ENCODE data around the gene TRUB2. TPM values are rescaled to one million over a fixed set of nuclear protein-coding genes. Genes with fewer than 3 reads are reported as not detected.
"Not testable (repeated sequence)": the region's sequence is repeated elsewhere in the genome, so short reads cannot be mapped to it uniquely, and the experiment has no call there.

TRUB2 gene
- total RNA-seq, 1 donor from 2014 or later: 19.6 TPM

DNA sequence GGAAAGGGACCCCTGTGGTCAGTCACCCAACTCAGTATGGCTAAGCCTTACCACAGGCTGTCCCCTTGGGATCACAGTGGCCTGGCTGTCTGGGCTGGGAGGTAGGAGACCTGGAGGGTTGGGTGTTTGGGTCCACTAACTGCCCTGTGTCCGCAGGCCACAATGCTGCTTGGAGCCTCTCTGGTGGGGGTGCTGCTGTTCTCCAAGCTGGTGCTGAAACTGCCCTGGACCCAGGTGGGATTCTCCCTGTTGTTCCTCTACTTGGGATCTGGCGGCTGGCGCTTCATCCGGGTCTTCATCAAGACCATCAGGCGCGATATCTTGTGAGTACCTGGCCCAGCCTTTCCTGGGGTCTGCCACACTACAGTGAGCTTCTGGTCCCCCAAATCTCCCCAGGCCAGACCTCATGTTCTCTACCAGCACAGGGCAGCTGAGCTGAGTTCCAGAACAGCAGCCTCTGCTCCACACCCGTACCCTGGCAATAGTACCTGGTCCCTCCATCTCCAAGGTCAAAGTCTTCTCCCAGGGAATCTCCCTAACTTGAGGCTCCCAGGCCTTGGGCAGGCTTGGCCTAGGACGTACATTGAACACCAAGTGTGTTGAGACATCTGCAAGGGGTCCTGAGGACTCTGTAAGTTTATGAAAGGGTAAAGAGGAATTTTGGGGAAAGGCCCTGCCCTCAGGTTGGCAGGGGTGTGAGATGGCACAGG lies 20.9 kb upstream of the TRUB2 start:
- no peak for FAIRE-seq
- no peak for DNase-seq (ENCODE audit: low spot score in 2 of 2)

DNA sequence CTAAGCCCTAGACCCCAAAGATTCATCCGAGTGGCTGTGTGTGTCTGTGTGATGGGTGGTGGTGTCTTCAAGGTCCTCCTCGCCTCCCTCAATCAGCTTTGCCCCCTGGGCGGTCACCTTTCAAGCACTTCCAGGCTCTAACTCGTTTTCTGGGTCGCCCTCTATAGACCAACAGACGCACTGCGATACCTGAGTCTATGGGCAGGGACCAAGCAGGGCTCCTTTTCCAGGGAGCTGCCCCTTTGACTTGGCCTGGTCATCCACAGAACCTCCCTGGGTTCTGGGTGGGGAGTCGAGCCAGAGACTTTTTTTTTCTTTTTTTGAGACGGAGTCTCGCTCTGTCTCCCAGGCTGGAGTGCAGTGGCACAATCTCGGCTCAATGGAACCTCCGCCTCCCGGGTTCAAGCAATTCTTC lies 19.2 kb upstream of the TRUB2 start:
- FAIRE-seq (no peak), DNase-seq (ENCODE audit: low spot score in 2 of 2) (peak; percentile 62 to 78)

DNA sequence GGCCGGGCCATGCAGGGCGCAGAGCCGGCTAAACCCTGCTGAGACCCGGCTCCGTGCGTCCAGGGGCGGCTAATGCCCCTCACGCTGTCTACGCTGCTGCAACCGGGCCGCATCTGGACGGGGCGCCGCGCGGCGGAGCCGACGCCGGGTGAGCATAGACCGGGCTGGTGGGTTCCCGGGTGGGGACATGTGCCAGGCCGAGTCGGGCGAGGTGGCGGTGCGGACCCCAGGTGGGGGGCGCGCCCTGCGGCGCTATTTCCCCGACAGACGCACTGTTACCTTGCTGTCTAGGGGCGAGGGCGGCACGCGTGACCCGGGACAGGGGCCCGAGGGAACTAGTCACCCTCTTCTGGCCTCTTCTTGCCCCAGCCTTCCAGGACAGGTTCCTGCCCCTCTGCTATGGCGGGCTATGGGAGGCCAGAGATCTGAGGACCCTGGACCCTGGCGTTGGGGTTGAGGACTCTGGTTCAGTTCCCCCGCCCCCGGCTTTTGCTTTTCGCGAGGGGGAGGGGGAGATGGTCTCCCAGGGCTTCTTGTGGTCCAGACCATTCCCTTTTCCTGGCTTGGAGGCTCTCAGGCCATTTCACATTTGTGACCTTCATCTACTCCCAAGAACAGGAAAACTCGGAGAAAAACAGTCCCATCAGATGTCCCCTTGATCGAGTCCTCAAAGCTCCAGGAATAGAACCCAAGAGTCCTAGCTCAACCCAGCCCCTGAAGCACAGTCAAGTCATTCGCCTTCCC lies 18.6 kb upstream of the TRUB2 start:
- FAIRE-seq: no peak
- DNase-seq (ENCODE audit: low spot score in 2 of 2): no peak

DNA sequence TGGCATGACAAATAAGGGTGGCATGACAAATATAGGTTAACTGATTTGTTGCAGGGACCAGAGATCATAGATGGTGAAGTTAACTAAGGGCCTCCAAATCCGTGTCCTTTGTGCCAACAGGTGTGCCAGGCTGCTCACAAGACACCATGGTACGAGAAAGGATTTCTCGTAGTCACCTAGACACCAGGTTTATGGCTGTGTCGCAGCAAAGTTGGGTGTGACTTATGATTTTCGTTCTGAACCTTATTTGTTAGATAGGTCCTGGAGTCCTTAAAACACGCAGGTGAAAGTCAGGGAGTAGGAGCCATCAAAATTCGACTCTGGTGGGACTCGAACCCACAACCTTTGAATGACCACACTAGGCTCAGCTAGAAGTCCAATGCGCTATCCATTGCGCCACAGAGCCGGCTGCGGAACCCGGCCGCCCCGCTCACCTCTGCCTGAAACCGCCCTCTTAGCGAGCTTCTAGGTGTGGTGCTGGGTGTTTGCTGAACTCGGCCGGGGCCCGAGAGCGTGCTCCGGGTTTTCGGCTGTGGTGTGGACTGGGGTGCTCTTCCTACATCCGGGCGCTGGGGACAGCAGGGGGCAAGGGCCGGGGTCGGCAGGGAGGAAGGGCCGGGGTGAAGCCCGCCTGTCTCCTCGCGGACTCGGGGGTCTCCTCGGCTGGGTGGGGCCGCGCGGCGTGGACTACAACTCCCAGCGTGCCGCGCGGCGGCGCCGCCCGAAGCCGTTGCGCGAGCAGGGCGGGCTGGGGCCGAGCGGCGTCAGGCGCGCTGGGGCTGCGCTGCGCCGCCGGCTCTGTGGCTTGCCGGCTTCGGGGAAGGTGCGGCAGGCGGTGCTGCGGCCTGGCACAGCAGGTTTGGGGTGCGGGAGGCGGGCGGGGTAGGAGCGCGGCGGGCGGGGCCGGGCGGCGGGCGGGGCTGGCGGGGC lies 17.8 kb upstream of the TRUB2 start, which contains the start of gene SLC27A4:
TSS of gene SLC27A4 (plus strand) at position 767 of the 930 bp plus-strand sequence. CDS start 2,606 bp downstream, outside the sequence.
- DNase-seq (ENCODE audit: low spot score in 2 of 2) (peak; percentile 87 to 90), FAIRE-seq (no peak)

DNA sequence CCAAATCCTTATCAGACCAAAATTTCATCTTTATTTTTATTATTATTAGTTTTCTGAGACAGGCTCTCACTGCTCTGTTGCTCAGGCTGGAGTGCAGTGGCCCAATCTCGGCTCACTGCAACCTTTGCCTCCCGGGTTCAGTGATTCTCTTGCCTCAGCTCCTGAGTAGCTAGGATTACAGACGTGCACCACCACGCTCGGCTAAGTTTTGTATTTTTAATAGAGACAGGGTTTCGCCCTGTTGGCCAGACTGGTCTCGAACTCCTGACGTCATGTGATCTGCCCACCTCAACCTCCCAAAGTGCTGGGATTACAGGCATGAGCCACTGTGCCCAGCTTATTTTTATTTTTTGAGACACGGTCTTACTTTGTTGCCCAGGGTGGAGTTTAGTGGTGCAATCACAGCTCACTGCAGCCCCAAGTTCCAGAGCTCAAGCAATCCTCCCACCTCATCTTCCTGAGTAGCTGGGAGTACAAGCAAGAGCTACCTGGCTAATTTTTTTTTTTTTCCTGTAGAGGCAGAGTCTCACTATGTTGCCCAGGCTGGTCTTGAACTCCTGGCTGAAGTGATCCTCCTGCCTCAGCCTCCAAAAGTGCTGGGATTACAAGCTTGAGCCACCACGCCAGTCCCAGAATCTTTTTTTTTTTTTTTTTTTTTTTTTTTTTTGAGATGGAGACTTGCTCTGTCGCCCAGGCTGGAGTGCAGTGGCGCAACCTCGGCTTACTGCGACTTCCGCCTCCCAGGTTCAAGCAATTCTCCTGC lies 16.8 kb upstream of the TRUB2 start:
- FAIRE-seq; DNase-seq (ENCODE audit: low spot score in 2 of 2): not testable (repeated sequence)

DNA sequence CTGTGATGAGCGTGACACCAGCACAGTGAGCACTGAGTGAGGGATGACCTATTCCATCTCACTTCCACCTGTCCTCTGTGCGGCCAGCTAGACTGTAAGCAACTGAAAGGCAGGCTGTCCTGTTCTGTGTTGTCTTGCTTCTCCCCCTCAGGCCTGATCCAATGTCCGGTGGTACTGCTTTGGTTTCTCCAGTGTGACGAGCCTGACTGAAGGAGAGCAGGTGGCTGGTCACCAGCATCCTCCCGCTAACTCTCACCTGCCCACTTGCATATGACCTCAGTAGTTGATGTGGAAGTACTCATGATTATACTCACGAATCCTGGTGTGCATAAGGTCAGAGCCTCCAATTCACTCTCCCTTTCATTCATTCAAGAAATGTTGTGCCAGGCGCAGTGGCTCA lies 15.7 kb upstream of the TRUB2 start:
- DNase-seq (ENCODE audit: low spot score in 2 of 2): no peak
- no peak for FAIRE-seq

DNA sequence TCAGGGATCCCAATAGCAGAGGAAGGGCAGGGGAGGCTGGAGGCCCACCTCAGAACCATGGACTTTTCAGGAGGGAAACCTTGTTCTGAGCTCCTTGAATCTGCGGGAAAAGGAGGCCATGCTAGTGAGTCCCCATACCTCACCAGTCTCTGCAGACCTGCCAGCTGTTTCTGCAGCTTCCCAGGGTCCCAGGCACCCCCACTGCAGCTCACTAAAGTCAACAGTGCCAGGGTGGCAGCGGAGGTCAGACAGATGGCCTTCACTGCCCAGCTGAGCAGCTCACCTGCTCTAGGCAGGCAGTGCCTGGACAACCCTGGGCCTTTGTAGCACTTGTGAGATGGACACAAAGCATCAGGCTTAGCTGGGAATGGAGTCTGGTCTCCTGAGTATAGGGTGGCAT lies 13.7 kb upstream of the TRUB2 start:
- no peak for DNase-seq (ENCODE audit: low spot score in 2 of 2)

DNA sequence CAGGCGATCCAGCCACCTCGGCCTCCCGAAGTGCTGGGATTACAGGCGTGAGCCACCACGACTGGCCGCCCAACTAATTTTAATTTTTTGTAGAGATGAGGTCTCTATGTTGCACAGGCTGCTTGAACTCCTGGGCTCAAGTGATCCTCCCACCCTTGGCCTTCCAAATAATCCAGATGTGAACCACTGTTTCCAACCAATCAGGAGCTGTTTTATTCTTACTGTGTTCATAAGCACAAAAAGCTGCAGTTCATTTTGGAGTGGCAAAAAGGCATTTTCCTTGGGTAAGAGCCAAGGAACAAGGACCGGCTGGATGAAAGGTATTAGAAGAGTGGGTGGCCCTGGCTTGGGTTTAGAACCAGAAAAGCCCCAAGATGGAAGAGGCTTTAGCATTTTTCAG lies 12.9 kb upstream of the TRUB2 start:
- DNase-seq (ENCODE audit: low spot score in 2 of 2): no peak
- FAIRE-seq: no peak

More for the DNA sequence above, 13.7 kb upstream of the TRUB2 start:
- no peak for FAIRE-seq

DNA sequence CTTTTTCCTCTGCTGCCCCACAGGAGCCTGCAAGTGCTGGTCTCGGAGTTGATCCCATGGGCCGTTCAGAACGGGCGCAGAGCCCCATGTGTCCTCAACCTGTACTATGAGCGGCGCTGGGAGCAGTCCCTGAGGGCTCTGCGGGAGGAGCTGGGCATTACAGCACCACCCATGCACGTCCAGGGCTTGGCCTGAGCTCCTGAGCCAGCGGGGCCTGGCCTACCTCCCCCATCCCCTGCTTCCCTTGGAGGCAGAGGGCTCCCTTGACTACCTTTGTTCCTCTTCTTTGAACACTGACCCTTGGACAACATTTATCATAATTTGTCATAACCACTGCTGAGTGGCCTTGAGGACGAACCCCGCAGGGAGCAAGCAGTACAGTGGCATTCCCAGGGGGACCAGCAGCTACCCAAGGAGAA lies 11.2 kb upstream of the TRUB2 start:
- FAIRE-seq: no peak

DNA sequence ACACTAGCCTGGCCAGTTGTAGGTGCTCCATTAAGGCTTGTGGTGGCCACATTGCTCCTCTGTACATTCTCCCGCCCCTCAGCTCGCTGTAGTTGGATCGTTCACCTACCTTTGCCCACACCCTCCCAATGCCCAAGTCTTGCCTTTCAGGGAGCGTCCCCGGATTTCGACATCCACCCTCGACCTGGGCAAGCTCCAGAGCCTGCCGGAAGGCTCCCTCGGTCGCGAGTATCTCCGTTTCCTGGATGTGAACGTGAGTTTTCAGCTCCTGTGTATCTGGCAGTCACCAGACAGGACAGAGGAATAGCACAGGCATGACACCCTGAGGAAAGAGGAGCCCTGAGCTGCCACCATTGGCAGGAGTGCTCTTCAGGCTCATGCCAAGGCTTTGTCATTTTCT lies 3.4 kb upstream of the TRUB2 start:
- no peak for FAIRE-seq
- no peak for DNase-seq (ENCODE audit: low spot score in 2 of 2)

More for the DNA sequence above, 11.2 kb upstream of the TRUB2 start:
- DNase-seq (ENCODE audit: low spot score in 2 of 2): no peak

DNA sequence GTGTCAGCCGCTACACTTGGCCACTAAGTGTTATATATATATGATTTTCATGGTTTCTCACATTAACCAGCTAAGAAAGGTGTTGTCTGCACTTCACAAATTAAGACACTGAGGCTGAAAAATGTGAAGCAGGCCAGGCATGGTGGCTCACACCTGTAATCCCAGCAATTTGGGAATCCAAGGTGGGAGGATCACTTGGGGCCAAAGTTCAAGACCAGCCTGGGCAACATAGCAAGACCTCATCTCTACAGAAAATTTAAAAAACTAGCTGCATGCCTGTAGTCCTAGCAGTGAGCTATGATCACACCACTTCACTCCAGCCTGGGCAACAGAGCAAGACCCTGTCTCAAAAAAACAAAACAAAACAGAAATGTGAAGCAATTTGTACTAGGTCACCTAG lies 2.2 kb upstream of the TRUB2 start:
- no peak for FAIRE-seq
- no peak for DNase-seq (ENCODE audit: low spot score in 2 of 2)

DNA sequence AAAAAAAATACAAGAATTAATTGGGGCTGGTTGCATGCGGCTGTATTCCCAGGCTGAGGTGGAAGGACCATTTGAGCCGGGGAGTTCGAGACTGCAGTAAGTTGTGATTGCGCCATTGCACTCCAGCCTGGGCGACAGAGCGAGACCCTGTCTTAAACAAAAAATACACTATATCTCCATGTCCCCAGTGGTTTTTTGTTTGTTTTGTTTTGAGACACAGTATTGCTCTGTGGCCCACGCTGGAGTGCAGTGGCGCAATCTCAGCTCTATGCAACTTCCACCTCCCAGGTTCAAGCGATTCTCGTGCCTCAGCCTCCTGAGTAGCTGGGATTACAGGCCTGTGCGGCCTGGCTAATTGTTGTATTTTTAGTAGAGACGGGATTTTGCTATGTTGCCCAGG lies 1.5 kb upstream of the TRUB2 start:
- FAIRE-seq (no peak), DNase-seq (ENCODE audit: low spot score in 2 of 2) (no peak)

DNA sequence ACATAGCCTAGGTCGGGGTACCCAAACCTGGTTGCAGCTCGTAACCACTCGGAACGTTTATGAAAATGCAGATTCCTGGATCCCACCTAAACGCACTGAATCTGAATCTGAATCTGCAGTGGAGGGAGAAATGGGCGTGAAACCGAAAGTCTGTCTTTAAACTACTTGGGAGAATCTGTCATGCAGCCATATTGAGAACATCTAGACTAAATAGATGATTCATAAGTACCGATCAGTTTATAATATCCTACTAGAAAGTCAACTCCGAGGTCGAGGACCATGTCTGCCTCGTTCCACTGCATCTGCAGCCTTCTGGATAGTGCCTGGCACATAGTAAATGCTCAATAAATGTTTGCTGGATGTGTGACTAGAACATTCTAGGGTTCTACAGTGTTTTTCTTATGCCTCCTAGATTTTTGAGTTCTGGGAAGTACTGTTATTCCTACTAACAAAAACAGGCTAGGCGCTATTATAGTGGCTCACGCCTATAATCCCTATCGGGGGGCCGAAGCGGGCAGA lies 1.0 kb upstream of the TRUB2 start:
- FAIRE-seq (no peak), DNase-seq (ENCODE audit: low spot score in 2 of 2) (no peak)

DNA sequence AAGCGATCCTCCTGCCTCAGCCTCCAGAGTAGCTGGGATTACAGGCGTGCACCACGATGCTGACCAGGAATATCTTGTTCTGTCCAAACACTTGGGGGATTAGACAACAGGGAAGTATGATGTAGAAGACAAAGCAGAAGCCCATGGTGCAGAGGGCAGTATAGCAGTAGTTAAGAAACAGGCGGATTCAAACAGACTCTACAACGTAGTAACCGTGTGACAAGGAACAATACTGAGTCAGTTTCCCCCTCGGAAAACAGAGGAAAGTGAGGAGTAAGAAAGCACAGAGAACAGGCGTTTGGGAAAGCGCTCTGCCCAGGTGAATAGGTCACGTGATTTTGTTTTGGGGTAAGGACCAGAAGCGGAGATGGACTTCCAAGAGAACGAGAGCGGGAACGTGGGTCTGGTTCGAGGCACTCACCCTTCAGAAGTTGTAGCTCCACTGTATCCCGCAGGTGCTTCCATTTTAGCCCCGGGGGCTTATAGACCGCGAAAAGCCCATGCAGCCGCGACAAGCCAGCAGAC lies 306 bp downstream of the TRUB2 start:
- FAIRE-seq (no peak), DNase-seq (ENCODE audit: low spot score in 2 of 2) (no peak)

DNA sequence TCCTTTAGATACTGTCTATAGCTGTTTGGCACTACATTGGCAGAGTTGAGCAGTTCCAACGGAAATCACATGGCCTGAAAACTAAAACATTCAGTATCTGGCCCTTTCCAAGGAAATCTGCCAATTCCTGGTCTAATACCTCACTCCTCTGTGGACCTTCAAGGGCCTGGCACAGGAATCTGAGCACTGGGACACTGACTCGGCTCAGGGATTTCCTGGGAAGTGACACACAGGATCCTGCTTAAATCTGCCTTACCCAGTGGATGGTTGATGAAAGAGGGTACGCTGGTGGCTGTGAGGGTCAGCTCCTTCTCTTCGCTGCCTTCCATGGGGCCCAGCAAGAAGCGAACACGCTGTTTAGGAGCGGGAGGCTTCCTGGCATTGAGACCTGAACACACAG lies 904 bp downstream of the TRUB2 start:
- FAIRE-seq (no peak), DNase-seq (ENCODE audit: low spot score in 2 of 2) (no peak)

DNA sequence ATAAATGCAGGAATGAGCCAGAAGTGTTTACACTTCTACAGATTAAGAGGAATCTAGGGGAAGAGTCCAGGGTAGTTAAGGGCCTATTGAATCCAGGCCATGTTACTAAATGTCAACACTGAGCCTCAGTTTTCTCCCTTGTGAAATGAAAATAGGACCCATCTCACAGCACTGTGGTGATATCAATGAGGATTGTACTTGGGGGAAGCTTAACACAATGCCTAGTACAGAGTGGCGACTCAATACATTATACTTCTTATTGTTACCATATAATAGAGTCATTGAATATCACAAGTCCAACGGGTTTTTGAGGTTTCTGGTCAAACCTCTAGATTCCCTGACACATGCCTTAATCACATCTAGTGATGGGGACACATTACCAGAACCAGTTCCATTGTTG lies 4.6 kb downstream of the TRUB2 start:
- no peak for DNase-seq (ENCODE audit: low spot score in 2 of 2)
- no peak for FAIRE-seq

DNA sequence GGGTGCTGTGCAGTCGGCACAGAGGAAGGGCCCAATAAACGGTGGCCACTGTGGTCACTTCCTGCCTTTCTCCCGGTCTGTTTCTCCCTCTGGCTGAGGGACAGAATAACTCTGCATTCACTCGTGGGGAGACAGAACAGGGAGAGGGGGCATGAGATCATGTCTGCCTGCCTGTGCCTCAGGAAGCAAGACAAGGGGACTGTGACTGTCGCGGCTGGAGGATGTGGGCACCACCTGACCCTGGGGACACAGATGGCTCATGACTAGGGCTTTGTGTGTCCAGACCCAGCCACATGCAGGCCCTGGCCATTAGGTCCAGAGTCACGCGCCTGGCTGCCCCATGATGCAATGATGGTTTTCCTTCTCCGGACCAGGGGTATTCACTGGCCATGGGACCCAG lies 5.8 kb downstream of the TRUB2 start:
- peak; percentile 67 to 76 for DNase-seq (ENCODE audit: low spot score in 2 of 2)
- no peak for FAIRE-seq

DNA sequence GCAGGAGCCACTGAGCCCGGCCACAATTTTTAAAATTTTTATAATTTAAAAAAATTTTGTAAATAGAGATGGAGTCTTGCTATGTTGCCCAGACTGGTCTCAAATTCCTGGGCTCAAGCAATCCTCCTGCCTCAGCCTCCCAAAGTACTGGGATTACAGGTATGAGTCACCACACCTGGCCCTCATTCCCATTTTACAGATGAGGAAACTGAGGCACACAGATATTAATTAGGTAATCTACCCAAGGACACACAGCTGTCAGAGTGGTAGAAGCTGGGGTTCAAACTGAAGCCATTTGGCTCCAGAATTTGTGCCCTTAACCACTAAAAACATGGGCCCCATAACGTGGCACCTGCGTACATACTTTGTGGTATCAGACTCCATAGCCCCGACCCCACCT lies 7.5 kb downstream of the TRUB2 start:
- FAIRE-seq: no peak

DNA sequence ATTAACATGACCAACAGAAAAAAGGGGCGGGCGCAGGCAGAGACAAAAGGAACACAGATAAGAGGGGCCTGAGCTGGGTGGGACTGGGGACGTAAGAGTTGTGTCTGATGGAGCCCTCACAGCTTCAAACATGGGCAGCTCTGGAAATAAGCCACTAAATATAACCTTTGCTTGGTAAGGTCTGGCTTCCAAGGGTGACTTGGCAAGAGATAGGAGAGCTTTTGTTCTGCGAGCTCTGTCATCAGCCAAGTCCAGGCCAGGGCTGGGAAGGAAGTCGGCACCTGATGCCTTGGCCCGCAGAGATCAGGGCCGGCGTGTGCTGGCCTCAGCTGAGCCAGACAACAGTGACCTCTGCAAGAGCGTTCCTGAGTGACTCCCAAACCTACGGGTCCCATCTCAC lies 11.8 kb downstream of the TRUB2 start:
- no peak for FAIRE-seq
- no peak for DNase-seq (ENCODE audit: low spot score in 2 of 2)

More for the DNA sequence above, 7.5 kb downstream of the TRUB2 start:
- DNase-seq (ENCODE audit: low spot score in 2 of 2): no peak

DNA sequence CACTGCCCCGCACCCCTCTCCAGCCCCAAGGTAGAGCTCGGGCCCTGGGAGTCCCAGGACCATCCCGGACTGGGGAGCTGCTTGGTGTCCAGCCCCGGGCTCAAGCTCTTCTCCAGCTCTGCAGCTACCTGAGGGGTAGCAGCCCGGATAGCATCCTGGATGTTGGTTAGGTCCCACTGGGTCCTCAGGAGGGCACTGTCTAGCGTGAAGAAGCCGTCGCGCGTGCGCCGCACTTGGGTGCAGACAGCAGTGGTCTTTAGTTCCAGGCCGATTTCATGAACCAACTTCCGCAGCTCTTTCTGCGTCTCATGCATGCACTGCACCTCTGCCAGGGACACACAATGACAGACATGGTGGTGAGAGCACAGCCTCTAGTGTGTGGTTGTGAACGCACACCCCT lies 12.7 kb downstream of the TRUB2 start:
- no peak for FAIRE-seq
- no peak for DNase-seq (ENCODE audit: low spot score in 2 of 2)

Data from frontal cortex (tissue), 4 donors.